ENCODE data around the gene FLOT1.

FLOT1 gene

DNA sequence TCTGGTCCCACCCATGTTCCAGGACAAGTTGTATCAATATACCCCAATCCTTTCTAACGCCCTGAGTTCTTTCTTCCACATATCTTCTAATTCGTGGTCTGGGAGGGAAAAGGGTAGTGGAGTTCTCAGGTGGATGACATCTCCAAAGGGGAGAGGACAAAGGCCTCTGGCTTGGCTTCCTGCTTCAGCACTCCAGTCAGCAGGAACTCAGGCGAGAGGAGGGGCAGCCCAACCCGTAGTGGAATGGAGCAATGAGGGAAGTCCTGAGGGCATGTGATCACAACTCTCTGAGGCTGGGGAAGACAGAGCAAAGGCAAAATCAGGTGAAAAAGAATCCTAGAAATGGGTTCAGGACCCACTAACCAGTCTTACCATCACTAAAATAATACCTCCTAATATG is 42.1 kb downstream of the FLOT1 start:
- DNase-seq (ENCODE audit: low read depth in 2 of 2): no peak

DNA sequence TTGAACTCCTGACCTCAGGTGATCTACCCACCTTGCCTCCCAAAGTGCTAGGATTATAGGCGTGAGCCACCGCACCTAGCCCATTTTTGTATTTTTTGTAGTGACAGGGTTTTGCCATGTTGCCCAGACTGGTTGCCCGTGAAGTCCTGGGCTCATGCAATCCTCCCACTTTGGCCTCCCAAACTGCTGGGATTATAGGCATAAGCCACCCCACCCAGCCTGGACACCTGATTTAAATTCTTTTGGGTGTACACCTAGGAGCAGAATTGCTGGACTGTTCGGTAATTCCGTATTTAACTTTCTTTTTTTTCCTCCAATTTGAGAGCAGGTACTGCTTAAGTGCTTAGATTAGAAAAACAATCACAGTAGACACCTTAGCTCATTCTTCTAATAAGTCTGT is 46.1 kb downstream of the FLOT1 start:
- DNase-seq (ENCODE audit: low read depth in 2 of 2): no peak

DNA sequence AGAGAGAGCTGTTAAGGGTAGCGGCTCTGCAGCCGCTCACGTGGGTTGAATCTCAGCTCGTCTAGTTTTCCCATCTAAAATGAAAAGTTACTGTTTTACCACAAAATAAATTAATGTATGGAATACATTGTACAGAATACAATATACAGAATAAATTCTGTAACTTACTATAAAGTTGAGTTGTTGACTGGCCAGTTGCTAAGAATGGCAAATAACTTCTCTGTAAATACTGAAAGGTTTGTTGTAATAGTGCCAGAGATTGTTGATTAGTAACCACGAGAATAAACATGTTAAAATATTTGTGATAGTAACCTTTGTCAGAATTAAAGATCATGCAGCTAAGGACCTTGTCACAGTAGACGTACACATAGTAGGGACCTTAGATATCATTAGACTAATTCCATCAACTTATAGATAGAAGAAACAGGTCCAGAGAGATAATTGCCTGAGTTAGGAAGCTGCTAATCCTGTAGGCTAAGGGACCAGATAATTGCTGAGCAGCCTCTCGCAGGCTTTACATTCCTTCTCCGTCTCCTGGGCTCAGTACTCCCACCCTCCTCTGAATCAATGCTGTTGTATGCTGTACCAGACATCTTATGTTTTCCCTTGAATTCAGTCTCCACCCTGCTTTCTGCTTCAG is 51.2 kb downstream of the FLOT1 start:
- DNase-seq (ENCODE audit: low read depth in 2 of 2): no peak

DNA sequence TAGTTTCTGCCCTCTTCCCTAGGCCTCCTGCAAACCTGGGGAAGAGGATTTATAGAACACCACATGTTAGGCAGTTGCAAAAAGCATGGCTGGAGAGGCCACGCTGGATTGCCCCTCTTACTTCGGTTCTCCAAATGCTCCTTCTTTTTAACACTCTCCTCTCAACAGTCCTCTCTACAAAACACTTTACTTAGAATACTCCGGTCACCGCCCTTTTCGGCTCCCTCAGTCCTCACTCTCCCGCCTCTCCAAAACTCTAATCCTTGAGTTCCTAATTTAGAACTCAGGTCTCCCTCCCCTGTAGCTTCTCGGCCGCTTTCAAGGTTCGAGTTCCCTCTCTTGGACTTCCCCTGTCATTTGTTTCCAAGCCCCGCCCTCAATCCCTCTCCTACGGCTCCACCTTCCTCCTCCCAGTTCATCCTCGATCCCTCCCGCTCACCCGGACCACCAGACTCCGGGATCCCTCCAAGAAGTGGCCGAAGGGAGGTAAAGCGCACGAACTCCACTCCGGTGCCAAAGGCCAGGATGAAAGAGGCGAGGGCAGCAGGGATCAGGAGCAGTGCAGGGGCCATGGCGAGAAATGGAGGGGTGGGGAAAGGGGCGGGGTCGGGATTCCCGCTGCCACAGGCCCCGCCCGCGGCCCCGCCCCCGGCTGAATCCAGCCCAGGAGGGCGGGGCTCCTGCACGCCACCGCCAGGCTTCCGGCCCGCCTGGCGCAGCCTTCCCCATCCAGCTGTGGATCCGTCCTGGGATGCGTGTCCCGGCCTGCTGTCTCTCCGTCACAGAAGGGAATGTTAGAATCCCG is 51.9 kb downstream of the FLOT1 start, which contains the start of gene NRM:
TSS of gene NRM (minus strand) at position 582 of the 805 bp plus-strand sequence. CDS start at position 572, 10 bp downstream.
- peak; percentile 75 to 78 for DNase-seq (ENCODE audit: low read depth in 2 of 2)

DNA sequence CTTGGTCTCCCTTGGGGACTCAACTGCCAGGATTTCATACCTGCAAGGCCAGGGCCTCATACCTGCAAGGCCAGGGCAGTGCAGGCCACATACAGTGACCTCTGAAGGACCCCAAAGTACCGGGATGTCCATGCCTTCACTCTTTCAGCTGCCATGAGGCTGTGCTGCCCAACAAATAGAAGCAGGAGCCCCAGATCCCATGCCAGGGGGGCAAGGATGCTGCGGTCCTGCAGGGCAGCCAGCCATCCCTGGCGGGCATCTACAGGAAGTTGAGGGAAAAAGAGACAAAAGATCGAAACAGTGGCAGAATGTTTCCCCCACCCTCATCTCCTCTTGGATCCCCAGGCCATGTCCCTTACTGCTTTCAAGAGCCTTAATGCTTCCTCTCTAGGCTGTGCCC is 52.5 kb downstream of the FLOT1 start:
- DNase-seq (ENCODE audit: low read depth in 2 of 2): no peak

DNA sequence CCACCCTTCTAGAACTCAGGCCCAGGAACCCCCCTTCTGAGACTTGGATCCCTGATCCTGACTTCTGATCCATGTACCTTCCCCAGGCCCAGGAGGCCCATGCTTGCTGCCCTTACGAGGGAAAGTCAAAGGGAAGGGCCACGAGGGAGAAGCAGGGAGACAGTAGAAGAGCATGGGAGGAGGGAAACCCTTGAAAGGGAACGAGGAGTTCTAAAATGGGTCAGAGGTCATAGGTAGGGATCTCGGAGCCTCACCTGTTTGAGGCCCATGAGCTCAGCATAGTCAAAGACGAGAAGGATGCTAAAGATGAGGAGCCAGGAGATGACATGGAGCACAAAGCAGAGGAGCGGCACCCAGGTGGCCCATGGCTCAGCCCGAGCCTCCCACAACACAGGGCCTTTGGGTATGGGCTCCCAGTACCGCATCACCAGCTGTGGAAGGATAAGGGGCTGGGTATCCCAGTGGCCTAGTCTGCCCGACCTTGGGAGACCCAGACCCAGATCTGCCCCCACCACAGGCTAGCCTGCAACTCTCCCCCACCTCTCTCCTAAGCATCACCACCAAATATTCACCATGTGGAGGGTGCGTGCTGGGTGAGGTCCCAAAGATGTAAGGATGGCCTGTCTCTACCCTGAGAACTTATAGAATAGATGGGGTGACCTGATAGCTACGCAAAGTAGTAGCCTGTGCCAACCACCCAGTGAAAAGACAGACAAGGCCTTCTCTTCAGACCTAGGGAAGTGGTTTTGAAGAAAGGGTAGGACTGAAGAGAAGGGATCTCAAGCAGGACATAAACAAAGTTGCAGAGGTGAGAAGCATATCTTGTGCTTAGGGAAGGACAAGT is 53.2 kb downstream of the FLOT1 start:
- no peak for DNase-seq (ENCODE audit: low read depth in 2 of 2)

DNA sequence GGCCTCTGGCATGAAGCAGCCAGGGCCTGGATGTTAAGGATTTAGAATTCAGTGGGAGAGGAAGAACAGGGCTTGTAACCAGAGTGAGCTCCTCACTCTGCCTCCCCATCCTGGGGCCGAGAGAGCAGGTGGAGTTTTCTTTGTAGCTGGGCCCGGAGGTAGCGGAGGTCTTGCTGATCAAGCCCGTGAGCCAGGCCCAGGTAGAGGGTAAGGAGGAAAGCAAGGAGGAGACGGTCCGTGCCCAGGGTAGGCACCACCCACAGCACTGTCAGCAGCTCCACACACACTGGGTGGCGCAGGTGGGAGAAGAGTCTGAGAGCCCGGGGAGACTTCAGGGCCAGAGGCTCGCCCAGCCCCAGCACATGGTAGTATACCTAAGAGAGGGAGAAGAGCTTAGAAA is 53.9 kb downstream of the FLOT1 start:
- DNase-seq (ENCODE audit: low read depth in 2 of 2): no peak

DNA sequence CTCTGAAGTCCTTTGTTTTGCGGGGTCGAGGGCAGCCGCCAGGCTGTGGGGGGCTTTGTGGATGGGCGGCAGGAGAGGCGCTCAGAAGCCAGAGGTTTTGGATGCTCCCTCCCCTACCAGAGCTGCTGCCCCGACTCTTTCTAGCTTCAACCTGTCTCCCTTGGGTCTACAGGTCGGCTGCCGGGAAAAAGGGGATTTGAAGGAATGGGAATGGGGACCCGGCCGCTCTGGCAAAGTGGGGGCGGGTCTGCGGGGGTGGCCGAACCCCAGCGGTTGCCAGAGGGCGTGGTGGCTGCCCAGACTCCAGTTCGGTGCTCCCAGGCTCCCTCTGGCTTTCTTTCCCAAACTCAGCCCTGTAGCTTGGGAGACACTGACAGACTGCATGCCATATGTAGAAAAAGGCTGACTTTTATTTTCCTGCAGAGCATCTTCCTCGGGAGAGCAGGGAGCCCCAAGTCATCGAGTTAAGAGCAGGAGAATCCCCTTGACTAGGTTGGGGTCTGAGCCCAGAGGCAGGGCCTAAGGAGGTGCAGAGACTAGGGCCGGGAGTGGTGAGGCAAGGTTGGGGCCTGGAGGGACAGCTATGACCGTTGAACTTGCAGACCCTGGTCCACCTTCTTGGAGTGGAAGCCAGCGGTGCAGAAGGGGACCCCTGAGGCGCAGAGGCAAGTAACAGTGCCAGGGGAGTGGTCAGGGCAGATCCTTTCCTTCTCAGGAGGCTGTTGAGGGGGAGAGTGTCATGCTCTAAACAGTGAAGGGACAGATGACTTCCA is 54.6 kb downstream of the FLOT1 start:
- no peak for DNase-seq (ENCODE audit: low read depth in 2 of 2)

DNA sequence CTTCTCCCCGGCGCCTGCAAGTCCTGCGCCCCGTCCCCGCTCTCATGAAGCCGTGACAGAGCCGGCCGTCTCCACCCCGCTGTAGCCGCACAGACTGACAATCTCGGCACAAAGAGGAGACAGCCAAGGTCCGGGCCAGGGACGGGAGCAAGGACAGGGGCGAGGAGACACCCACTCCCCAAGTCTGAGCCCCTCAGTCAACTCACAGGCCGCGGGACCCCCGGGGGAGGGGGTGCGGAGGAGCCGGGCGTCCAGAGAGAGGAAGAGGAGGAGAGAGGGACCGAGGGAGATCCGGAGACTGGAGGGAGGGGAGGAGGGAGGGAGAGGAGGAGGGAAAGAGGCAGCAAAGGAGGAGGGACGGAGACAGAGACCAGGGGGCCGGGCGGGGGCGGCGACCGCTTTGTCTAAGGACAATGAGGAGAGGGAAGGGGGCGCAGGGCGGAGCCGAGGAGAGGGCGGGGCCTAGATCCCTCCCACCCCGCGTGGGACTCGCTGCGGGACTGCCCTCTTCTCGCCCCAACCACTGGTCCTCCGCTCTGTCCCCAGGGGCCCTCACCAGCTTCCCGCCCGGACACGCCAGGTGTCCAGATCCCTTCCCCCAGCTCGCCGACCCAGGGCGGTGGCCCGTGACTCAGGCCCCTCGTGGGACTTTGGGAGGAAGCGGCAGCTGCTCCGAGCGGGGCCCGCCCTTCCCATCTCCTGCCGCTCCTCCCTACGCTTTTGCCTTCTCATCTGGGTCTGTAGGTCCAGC is 55.4 kb downstream of the FLOT1 start:
- peak; percentile 85 to 87 for DNase-seq (ENCODE audit: low read depth in 2 of 2)

DNA sequence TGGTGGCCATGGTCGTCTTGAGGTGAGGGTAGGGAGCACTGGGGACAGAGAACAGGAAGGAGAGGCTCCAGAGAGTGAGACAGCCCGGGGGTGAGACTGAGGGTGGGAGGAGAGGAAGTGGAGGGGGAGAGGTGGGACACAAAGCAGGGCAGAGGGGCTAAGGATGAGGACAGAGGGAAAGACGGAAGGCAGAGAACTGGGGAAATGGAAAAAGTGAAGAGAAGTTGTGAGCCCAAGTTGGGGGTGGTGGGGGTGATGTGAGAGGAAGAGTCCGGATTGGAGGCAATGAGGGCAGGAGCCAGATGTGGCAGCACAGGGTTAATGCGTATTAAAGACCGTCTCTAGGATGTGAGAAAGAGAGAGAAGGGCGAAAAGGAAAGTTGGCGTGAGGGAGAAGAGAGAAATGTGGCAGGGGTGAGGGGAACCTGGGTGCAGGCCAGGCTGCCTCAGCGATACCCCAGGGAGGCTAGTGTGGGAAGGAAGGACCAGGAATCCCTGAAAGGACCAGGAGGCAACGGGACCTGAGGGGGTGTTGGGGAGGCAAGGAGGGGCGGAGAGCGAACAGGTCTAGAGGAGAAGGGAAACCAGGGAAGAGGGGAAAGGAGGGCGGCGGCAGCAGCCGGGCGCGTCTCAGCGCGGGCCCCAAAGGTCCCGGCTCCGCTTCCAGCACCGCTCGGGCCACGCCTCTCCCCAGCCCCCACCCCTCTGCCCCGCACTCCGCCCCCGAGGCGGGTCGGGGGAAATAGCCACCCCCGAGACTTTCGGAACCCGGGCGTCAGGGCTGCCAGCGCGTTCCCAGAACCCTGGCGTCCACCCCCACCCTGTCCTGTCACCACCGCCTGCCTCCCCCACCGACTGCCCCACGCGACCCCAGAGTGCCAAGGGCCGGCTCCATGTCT is 56.2 kb downstream of the FLOT1 start, which contains the start of gene PPP1R18:
TSS of gene PPP1R18 (minus strand) at position 637 of the 899 bp plus-strand sequence. CDS start at position 10, 627 bp downstream.
- peak; percentile 78 to 82 for DNase-seq (ENCODE audit: low read depth in 2 of 2)

DNA sequence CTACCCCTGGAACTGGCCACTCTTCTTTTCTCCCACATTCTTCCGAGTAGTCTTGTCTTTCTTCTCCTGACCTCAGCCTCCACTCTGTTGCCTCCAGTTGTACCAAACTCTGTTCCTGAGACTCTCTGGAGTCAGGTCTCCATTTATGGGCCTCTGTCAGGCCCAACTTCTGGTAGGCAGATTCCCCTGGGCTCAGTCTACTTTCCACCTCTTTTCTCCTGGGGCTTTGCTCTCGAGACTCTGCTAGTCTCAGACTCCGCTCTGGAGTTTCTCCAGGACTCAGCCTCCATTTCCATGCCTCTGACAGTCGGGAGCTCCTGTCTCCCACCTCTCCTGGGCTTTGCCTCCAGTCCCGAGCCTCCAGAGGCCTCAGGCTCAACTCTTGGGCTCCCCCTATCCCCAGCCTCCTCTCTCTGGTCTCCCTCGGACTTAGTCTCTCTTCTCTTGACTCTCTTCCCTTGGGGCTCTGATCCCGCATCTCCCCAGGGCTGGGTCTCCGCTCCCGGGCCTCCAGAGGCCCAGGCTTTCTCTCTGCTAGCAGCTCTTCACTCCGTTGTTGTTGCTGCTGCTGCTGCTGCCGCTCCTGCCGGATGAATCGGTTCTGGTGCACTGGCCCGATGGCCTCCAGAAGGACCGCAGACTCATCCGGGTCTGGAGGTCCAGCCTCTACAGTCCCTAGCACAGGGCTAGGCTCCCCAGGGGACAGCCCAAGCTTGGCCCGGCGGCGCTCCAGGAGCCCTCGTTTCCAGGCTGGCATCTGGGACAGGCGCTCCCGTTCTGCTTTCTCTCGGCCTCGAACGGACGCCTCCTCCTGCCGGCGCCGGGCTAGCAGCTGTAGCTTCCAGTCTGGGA is 57.1 kb downstream of the FLOT1 start:
- no peak for DNase-seq (ENCODE audit: low read depth in 2 of 2)

DNA sequence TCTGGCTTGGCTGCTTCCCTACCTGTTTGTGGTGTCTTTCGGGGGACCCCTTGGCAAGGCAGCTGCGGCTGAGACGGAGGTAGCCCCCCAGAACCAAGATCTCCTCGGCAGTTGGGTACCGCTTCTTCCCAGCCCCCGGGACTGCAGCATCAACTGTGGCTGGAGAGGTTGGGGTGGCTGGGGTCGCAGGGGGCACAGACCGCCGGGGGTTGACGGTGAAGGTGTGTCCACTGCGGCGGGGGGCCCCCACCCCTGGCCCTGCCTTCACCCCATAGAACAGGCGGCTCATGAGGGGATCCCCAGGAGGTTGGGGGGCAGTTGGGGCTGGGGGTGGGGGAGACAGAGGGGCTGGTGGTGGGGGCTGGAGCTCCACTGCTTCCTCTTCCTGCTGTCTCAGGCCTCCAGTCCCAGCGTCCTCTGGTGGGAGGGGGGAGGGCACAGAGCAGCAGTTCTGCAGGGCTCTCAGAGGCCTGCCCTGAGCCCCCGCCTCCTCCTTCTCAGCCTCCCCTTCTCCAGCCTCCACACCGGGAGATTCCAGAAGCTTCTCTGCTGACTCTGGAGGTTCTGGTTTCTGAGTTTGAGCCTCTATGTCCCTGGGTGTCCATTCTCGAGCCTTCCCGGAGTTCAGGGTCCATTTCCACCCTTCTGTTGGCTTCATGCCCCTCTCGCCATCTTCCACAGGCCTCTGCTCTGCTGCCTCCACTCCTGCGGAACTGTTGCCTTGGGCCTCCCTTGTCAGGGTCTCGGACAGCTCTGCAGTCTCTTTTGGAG is 57.9 kb downstream of the FLOT1 start:
- DNase-seq (ENCODE audit: low read depth in 2 of 2): peak in 1 of 2 donors; percentile 49

DNA sequence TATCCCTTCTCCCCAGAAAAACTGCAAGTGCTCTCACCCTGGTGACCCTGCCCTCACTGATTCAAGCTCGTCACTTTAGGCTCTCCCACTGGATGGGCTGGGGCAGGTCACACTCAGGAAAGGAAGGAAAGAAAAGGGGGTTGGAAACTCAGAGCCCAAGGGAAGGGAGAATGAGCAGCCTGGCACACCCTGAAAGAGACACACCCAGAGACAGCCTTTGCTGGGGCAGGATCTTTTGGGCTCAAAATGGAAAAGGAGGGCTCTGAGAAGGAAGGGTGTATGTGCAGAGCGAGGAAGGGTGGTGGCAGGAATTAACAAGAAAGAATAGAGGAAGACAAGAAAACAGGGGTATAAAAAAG is 58.5 kb downstream of the FLOT1 start:
- DNase-seq (ENCODE audit: low read depth in 2 of 2): no peak

DNA sequence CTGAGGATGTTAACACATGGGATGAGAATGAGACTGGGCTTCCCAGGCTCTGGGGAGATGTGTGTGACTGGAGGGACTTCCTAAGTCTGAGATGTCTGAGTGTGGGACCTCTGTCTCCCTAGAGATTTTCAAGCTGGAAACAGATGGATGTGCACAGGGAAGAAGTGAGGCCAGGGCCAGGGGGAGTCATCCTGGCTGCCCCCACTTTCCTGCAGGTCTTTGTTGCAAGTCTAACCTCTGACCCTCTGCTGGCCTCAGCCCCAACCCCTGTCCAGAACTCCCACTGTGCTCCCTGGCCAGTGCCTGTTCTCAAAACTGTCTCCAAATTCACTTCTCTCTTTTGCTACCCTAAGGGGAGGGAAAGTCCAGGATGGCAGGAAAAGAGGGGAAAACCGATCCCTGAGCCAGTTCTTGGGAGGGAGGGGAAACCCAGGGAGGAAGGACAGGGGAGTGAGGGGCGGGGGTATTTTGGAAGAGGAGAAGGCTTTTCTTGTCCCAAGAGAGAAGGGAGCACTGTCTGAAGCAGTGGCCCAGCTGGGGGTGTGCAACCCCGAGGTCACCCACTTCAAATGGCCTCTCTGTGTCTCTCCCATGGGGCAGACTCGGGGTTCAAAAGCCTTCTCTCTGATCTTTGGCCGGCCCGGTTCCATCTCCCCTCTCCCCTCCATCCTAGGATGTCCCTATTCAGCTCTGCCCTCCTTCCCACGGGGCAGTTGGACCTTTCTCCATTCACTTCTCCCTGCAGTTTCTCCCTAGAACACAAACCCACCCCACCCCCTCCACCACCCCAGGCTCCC is 59.1 kb downstream of the FLOT1 start:
- no peak for DNase-seq (ENCODE audit: low read depth in 2 of 2)

DNA sequence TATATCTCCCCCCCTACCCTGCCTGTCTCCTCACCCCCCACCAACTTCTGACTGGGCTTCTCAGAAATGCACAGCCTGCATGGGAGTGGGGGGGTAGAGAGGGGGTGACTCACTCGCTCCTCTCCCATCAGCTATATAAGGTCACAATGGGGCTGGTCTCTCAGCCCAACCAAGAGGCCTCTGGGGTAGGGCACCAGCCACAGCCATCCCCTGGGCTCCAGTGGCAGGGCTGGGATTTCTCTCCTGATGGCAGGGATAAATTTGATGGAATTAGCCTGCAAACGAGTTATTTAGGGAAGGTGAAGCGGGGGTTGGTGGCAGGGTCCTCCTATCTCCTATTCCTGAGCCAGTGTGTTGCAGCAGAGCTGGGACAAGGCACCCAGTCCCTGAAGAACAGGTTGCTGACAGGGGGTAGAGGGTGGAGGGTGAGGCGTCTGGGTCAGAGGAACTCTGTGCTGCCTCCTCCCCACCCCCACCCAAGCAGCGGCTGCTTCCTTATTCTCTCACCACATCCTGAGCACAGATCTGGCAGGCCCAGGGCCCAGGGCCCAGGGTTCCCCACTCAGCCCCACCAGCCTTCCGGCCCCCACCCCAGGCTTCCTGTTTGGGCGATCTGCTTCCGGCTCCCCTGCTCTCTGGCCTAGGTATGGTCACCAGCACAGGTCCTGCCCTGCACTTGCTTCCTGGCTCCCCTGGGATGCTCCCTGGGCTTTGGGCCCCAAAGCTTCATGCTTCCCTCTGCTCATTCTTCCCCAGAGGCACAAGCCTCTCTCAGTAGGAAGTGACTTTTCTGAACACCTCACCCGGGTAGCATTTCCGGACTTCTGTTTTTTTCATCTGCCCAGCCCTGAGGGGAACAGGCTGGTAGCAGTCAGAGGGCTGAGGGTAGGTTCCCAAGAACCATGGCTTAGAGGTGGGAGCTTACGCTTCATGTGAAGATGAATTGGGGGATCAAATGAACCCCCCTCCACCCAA is 60.1 kb downstream of the FLOT1 start:
- DNase-seq (ENCODE audit: low read depth in 2 of 2): peak; percentile 79 to 82

DNA sequence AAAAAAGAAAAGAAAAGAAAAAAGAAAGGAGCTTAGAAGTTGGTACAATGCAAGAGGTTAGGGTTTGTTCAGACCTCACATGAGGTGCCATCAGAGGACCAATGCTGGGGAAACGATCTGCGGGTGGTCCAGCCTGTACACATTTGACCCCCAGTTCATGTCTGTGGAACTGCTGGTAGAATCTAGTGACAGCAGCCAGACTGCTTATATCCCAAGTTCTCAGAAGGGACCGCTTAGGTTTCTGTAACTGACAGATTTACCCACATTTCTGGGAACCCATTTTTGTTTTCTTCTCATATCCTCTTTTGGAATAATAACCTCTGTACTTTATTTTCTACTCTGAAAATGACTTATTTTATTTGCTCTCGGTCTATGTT is 60.7 kb downstream of the FLOT1 start:
- DNase-seq (ENCODE audit: low read depth in 2 of 2): no peak

All from stimulated activated CD8-positive, alpha-beta memory T cell treated with anti-CD3 and anti-CD28 coated beads, Interleukin-2, amount 100 ng/mL, for 48 hours (primary cell).